ENCODE measurements around the gene PCDHB15. TPM values are rescaled to one million over a fixed set of nuclear protein-coding genes. Genes with fewer than 3 reads are reported as not detected.
"Not testable (repeated sequence)": the region's sequence is repeated elsewhere in the genome, so short reads cannot be mapped to it uniquely, and the experiment has no call there.

PCDHB15 gene
- polyA plus RNA-seq, 3 donors, result 14.3 to 15.2 (median 14.7) TPM

DNA sequence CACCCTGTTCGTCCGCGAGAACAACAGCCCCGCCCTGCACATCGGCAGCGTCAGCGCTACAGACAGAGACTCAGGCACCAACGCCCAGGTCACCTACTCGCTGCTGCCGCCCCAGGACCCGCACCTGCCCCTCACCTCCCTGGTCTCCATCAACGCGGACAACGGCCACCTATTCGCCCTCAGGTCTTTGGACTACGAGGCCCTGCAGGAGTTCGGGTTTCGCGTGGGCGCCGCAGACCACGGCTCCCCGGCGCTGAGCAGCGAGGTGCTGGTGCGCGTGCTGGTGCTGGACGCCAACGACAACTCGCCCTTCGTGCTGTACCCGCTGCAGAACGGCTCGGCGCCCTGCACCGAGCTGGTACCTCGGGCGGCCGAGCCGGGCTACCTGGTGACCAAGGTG lies 9.3 kb upstream of the PCDHB15 start:
- not testable (repeated sequence) for DNase-seq

GRCh38 chr5:141236516-141237313 lies 8.5 kb upstream of the PCDHB15 start:
- no peak for DNase-seq

- no peak for DNase-seq
These were observed 3.7 kb upstream of the PCDHB15 start for GRCh38 chr5:141241496-141241895.

- not testable (repeated sequence) for DNase-seq
These were observed 1.8 kb downstream of the PCDHB15 start for GRCh38 chr5:141246971-141247370.

DNA sequence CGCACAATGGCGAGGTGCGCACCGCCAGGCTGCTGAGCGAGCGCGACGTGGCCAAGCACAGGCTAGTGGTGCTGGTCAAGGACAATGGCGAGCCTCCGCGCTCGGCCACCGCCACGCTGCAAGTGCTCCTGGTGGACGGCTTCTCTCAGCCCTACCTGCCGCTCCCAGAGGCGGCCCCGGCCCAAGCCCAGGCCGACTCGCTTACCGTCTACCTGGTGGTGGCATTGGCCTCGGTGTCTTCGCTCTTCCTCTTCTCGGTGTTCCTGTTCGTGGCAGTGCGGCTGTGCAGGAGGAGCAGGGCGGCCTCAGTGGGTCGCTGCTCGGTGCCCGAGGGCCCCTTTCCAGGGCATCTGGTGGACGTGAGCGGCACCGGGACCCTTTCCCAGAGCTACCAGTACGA lies 2.2 kb downstream of the PCDHB15 start:
- not testable (repeated sequence) for DNase-seq

DNA sequence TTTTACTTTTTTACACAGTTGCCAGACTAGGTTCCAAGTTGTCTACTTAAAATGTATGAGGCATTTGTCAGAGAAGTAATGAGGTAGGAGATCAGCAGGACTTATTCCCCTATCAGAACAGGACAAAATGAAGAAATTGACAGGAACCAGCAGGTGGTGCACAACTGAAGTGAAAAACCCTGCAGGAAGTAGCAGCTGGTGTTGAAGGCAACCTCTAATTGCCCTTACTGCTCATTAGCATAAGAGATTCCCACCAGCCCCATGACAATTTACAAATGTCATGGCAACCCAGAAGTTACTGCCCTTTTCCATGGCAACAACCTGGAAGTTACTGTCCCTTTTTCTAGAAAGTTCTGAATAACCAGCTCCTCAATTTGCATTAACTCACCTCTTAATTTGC lies 5.4 kb downstream of the PCDHB15 start:
- DNase-seq, result no peak

DNA sequence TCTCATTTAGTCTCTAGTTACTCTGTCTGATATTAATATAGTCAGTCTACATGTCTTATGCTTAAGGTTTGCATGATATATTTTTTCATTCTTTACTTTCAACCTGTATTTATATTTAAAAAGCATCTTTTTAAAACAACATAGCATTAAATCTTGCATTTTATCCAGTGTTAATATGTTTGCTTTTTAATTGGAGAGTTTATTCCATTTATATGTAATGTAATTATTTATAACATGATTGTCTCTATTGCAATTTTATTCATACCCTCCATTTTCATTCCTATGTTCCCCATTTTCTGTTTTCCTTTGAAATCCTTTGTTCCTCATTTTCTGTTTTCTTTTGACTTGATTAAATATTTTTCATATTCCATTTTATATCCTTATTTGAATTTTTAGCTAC lies 13.3 kb downstream of the PCDHB15 start:
- no peak for DNase-seq

GRCh38 chr5:141258948-141259347 lies 13.8 kb downstream of the PCDHB15 start:
- DNase-seq, result no peak

DNA sequence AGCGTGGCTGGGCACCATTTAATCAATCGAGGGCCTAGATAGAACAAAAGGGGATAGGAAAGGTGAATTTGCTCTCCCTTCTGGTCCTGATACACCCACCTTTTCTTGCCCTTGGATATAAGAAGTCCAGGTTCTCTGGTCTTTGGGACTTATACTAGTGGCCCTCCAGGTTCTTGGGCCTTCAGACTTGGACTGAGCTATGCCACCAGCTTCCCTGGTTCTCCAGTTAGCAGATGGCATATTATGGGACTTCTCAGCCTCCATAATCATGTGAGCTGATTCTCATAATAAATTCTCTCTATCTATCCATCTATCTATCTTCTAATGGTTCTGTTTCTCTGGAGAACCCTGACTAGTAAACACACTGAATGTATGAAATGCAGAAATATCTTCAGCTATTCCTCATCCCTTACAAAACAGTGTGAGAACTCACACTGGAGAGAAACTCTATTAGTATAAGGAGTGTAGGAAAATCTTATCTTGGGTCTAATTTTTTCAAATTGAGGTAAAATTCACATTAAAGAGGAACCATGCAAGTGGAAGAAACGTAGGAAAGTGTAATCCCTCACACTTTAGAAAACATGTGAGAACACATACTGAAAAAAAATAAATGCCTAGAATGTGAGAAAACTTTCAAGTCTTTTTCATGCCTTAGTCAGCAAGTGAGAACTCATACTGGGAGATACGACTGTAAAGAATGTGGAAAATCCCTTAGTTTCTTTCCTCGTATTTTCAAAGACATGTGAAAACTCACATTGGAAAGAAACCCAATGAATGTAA lies 15.5 kb downstream of the PCDHB15 start:
- DNase-seq, result no peak

- no peak for DNase-seq
These were observed 16.0 kb downstream of the PCDHB15 start for GRCh38 chr5:141261238-141261546.

GRCh38 chr5:141269195-141269594 lies 24.0 kb downstream of the PCDHB15 start:
- DNase-seq, result no peak

- no peak for DNase-seq
These were observed 27.7 kb downstream of the PCDHB15 start for GRCh38 chr5:141272906-141273305.

- no peak for DNase-seq
These were observed 53.2 kb downstream of the PCDHB15 start for GRCh38 chr5:141298376-141298775.

Other genes with a start within 250 kb of the PCDHB15 start
- gene PCDHB1, start 194.0 kb upstream of the PCDHB15 start, polyA plus RNA-seq (ENCODE audit: insufficient read length in 3 of 3), result under 1 TPM; 0.04 to 0.15 (median 0.08) TPM
- 1 to 10 TPM; 4.5 to 8.4 (median 4.9) TPM for gene PCDHB2, start 150.8 kb upstream of the PCDHB15 start, polyA plus RNA-seq (ENCODE audit: insufficient read length in 3 of 3)
- gene PCDHB3, start 144.9 kb upstream of the PCDHB15 start, polyA plus RNA-seq (ENCODE audit: insufficient read length in 3 of 3), result 1 to 10 TPM; 3.7 to 4.7 (median 3.8) TPM
- gene PCDHB4, start 123.6 kb upstream of the PCDHB15 start, polyA plus RNA-seq (ENCODE audit: insufficient read length in 3 of 3), result 1 to 10 TPM in 2 of 3 donors, under 1 TPM in 1; 0.97 to 2.1 (median 2.0) TPM
- 1 to 10 TPM; 5.3 to 9.5 (median 9.1) TPM for gene PCDHB5, start 110.2 kb upstream of the PCDHB15 start, polyA plus RNA-seq (ENCODE audit: insufficient read length in 3 of 3)
- gene PCDHB6, start 95.3 kb upstream of the PCDHB15 start, polyA plus RNA-seq (ENCODE audit: insufficient read length in 3 of 3), result 1 to 10 TPM; 1.6 to 3.1 (median 3.0) TPM
- gene PCDHB7, start 72.8 kb upstream of the PCDHB15 start, polyA plus RNA-seq (ENCODE audit: insufficient read length in 3 of 3), result 1 to 10 TPM; 3.5 to 4.4 (median 4.2) TPM
- 1 to 10 TPM; 1.5 to 3.1 (median 2.1) TPM for gene PCDHB8, start 67.6 kb upstream of the PCDHB15 start, polyA plus RNA-seq (ENCODE audit: insufficient read length in 3 of 3)
- gene PCDHB16, start 63.0 kb upstream of the PCDHB15 start, polyA plus RNA-seq (ENCODE audit: insufficient read length in 3 of 3), result 1 to 10 TPM; 5.1 to 7.4 (median 6.5) TPM
- gene PCDHB9, start 58.2 kb upstream of the PCDHB15 start, polyA plus RNA-seq (ENCODE audit: insufficient read length in 3 of 3), result 1 to 10 TPM; 3.4 to 4.5 (median 4.1) TPM
- 1 to 10 TPM; 4.9 to 6.6 (median 6.4) TPM for gene PCDHB10, start 53.0 kb upstream of the PCDHB15 start, polyA plus RNA-seq (ENCODE audit: insufficient read length in 3 of 3)
- gene PCDHB11, start 45.8 kb upstream of the PCDHB15 start, polyA plus RNA-seq (ENCODE audit: insufficient read length in 3 of 3), result 1 to 10 TPM; 3.8 to 6.5 (median 4.6) TPM
- gene PCDHB12, start 36.7 kb upstream of the PCDHB15 start, polyA plus RNA-seq (ENCODE audit: insufficient read length in 3 of 3), result 1 to 10 TPM; 3.6 to 4.6 (median 4.5) TPM
- 1 to 10 TPM; 6.4 to 7.5 (median 6.9) TPM for gene PCDHB13, start 31.5 kb upstream of the PCDHB15 start, polyA plus RNA-seq (ENCODE audit: insufficient read length in 3 of 3)
- 10 to 100 TPM; 10.1 to 11.2 (median 10.2) TPM for gene PCDHB14, start 22.1 kb upstream of the PCDHB15 start, polyA plus RNA-seq (ENCODE audit: insufficient read length in 3 of 3)
- gene SLC25A2, start 58.7 kb downstream of the PCDHB15 start, polyA plus RNA-seq (ENCODE audit: insufficient read length in 3 of 3), result under 1 TPM in 2 of 3 donors, not detected in 1; 0.19 to 0.21 TPM
- 100 to 1,000 TPM; 137 to 157 (median 148) TPM for gene TAF7, start 75.4 kb downstream of the PCDHB15 start, polyA plus RNA-seq (ENCODE audit: insufficient read length in 3 of 3)
- 1 to 10 TPM in 2 of 3 donors, under 1 TPM in 1; 0.81 to 1.7 (median 1.0) TPM for gene PCDHGA1, start 85.1 kb downstream of the PCDHB15 start, polyA plus RNA-seq (ENCODE audit: insufficient read length in 3 of 3)
- 1 to 10 TPM; 6.3 to 8.3 (median 6.4) TPM for gene PCDHGA2, start 93.4 kb downstream of the PCDHB15 start, polyA plus RNA-seq (ENCODE audit: insufficient read length in 3 of 3)
- gene PCDHGA3, start 98.4 kb downstream of the PCDHB15 start, polyA plus RNA-seq (ENCODE audit: insufficient read length in 3 of 3), result 1 to 10 TPM; 3.4 to 4.5 (median 3.8) TPM
- gene PCDHGB1, start 104.7 kb downstream of the PCDHB15 start, polyA plus RNA-seq (ENCODE audit: insufficient read length in 3 of 3), result 1 to 10 TPM; 1.7 to 1.8 (median 1.7) TPM
- 1 to 10 TPM; 2.3 to 3.0 (median 2.4) TPM for gene PCDHGA4, start 109.6 kb downstream of the PCDHB15 start, polyA plus RNA-seq (ENCODE audit: insufficient read length in 3 of 3)
- 1 to 10 TPM; 3.5 to 4.9 (median 3.6) TPM for gene PCDHGB2, start 114.6 kb downstream of the PCDHB15 start, polyA plus RNA-seq (ENCODE audit: insufficient read length in 3 of 3)
- 1 to 10 TPM; 2.6 to 3.2 (median 2.6) TPM for gene PCDHGA5, start 118.8 kb downstream of the PCDHB15 start, polyA plus RNA-seq (ENCODE audit: insufficient read length in 3 of 3)
- gene PCDHGB3, start 124.8 kb downstream of the PCDHB15 start, polyA plus RNA-seq (ENCODE audit: insufficient read length in 3 of 3), result 1 to 10 TPM; 1.9 to 2.6 (median 2.5) TPM
- gene PCDHGA6, start 128.5 kb downstream of the PCDHB15 start, polyA plus RNA-seq (ENCODE audit: insufficient read length in 3 of 3), result 1 to 10 TPM; 6.4 to 8.5 (median 7.9) TPM
- 1 to 10 TPM; 2.2 to 2.5 (median 2.5) TPM for gene PCDHGA7, start 137.3 kb downstream of the PCDHB15 start, polyA plus RNA-seq (ENCODE audit: insufficient read length in 3 of 3)
- 1 to 10 TPM; 4.9 to 6.2 (median 6.2) TPM for gene PCDHGB4, start 142.3 kb downstream of the PCDHB15 start, polyA plus RNA-seq (ENCODE audit: insufficient read length in 3 of 3)
- under 1 TPM; 0.78 to 0.85 (median 0.81) TPM for gene PCDHGA8, start 147.2 kb downstream of the PCDHB15 start, polyA plus RNA-seq (ENCODE audit: insufficient read length in 3 of 3)
- gene PCDHGB5, start 152.6 kb downstream of the PCDHB15 start, polyA plus RNA-seq (ENCODE audit: insufficient read length in 3 of 3), result 10 to 100 TPM in 1 of 3 donors, 1 to 10 TPM in 2; 9.3 to 12.0 (median 9.7) TPM
- gene PCDHGA9, start 157.4 kb downstream of the PCDHB15 start, polyA plus RNA-seq (ENCODE audit: insufficient read length in 3 of 3), result 1 to 10 TPM; 4.8 to 6.1 (median 5.5) TPM
- gene PCDHGB6, start 162.6 kb downstream of the PCDHB15 start, polyA plus RNA-seq (ENCODE audit: insufficient read length in 3 of 3), result 1 to 10 TPM; 6.8 to 7.8 (median 7.3) TPM
- gene PCDHGA10, start 167.6 kb downstream of the PCDHB15 start, polyA plus RNA-seq (ENCODE audit: insufficient read length in 3 of 3), result 1 to 10 TPM; 3.1 to 3.7 (median 3.4) TPM
- gene PCDHGB7, start 172.3 kb downstream of the PCDHB15 start, polyA plus RNA-seq (ENCODE audit: insufficient read length in 3 of 3), result 10 to 100 TPM; 11.0 to 17.3 (median 16.1) TPM
- 1 to 10 TPM; 3.8 to 6.3 (median 4.9) TPM for gene PCDHGA11, start 175.7 kb downstream of the PCDHB15 start, polyA plus RNA-seq (ENCODE audit: insufficient read length in 3 of 3)
- gene PCDHGA12, start 185.1 kb downstream of the PCDHB15 start, polyA plus RNA-seq (ENCODE audit: insufficient read length in 3 of 3), result 1 to 10 TPM; 1.1 to 2.9 (median 1.8) TPM
- gene PCDHGC3, start 230.6 kb downstream of the PCDHB15 start, polyA plus RNA-seq (ENCODE audit: insufficient read length in 3 of 3), result 100 to 1,000 TPM in 1 of 3 donors, 10 to 100 TPM in 2; 91.6 to 131 (median 92.5) TPM
- gene PCDHGC4, start 239.6 kb downstream of the PCDHB15 start, polyA plus RNA-seq (ENCODE audit: insufficient read length in 3 of 3), result 1 to 10 TPM; 3.3 to 4.3 (median 3.8) TPM
- gene PCDHGC5, start 243.7 kb downstream of the PCDHB15 start, polyA plus RNA-seq (ENCODE audit: insufficient read length in 3 of 3), result 1 to 10 TPM in 1 of 3 donors, under 1 TPM in 2; 0.40 to 1.1 (median 0.93) TPM